Small intestine (tissue), 7 donors: Measurements from ENCODE around the gene BPIFB3. TPM values are rescaled to one million over a fixed set of nuclear protein-coding genes. Genes with fewer than 3 reads are reported as not detected.

Source experiments
- DNase-seq, 2 donors: peaks; one replicate each; pipeline versions ENCODE4 v3.0.0 to v3.0.0-alpha.2; 2013
- FAIRE-seq: peaks from 2 replicates; lab custom pipeline; 2012; peaks lifted over from hg19 to GRCh38; lab: Jason Lieb, UNC
- H3K27ac ChIP-seq, 3 donors: one replicate each; pipeline ENCODE4 v1.5.1; 2013; ENCODE audit warnings: low read length in 2 of 3, mild to moderate bottlenecking in 2 of 3, control low read depth in 1 of 3, inconsistent platforms in 1 of 3, low read depth in 1 of 3, moderate library complexity in 1 of 3
- H3K27me3 ChIP-seq, 3 donors: one replicate each; pipeline ENCODE4 v1.6.1; 2013; ENCODE audit warnings: low read length in 3 of 3, inconsistent platforms in 1 of 3; ENCODE audit not compliant: control insufficient read depth in 3 of 3, insufficient read depth in 3 of 3
- H3K36me3 ChIP-seq, 3 donors: one replicate each; pipeline ENCODE4 v1.6.1; 2013; ENCODE audit warnings: low read length in 3 of 3, inconsistent platforms in 1 of 3, low read depth in 1 of 3, mild to moderate bottlenecking in 1 of 3, moderate library complexity in 1 of 3; ENCODE audit not compliant: control insufficient read depth in 3 of 3, insufficient read depth in 2 of 3
- H3K4me1 ChIP-seq, 3 donors: one replicate each; pipeline ENCODE4 v1.6.1; 2013; ENCODE audit warnings: low read length in 2 of 3, inconsistent platforms in 1 of 3, low read depth in 1 of 3, mild to moderate bottlenecking in 1 of 3, moderate library complexity in 1 of 3; ENCODE audit not compliant: control insufficient read depth in 3 of 3, insufficient read depth in 2 of 3
- H3K4me3 ChIP-seq, 3 donors: one replicate each; pipeline ENCODE4 v1.5.1; 2013; ENCODE audit warnings: low read length in 3 of 3, control low read depth in 1 of 3, inconsistent platforms in 1 of 3, low read depth in 1 of 3, mild to moderate bottlenecking in 1 of 3, moderate library complexity in 1 of 3
- H3K9me3 ChIP-seq, 2 donors: one replicate each; pipeline ENCODE4 v1.6.1; 2013; ENCODE audit warnings: low read depth in 1 of 2, low read length in 1 of 2; ENCODE audit not compliant: control insufficient read depth in 2 of 2, insufficient read depth in 1 of 2
- WGBS, 3 donors: extraction: QIAGEN DNeasy Blood & Tissue Kit; methylation state at CpG; one replicate each; pipeline ENCODE4 v1.1.7; 2013; 5-methylcytosine and 5-hydroxymethylcytosine counted together
- polyA plus RNA-seq, 4 donors: library from polyadenylated mRNA; stranded (reverse) in 3 of 4; unstranded in 1 of 4; fragments of 200-250 nt in 3 of 4; fragments of 120-200 nt in 1 of 4; gene quantifications; one replicate each; pipeline versions ENCODE4 v1.2.1 to v1.2.3, GENCODE V29; 2013
- donor health status: healthy with polysubstance abuse.
- donor health status: control.
- donor health status: control.
- donor health status: Bipolar disorder and iron deficiency.
- donor health status: healthy.

BPIFB3 gene
- polyA plus RNA-seq, 4 donors, result not detected

DNA sequence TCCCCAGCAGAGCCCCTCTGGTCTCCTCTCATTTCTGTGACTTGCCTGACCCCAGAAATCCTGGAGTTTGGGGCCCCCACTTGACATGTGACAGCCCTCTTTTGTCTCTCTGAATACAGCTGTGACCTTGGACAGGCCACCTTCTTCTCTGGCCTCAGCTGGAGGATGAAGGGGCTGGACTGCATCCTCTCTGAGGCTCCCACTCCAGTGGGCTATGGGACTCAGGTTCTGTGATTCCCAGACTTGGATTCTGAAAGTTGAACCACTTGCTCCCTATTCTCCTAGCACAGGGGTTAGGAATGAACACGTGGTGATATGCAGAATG, 9.1 kb downstream of the BPIFB3 start:
- no peak overlapping the region for H3K4me3 ChIP-seq
- no peaks in the 10 kb centered on the region for H3K4me1 ChIP-seq
- H3K27me3 ChIP-seq, result no peaks in the 10 kb centered on the region
- FAIRE-seq (no peak), DNase-seq (no peak)
- H3K36me3 ChIP-seq, result no peaks in the 10 kb centered on the region
- WGBS, 3 donors, result 41 to 78% (median 59%) methylated on average over 1 of the region's 1 CpG
- no peaks in the 10 kb centered on the region for H3K9me3 ChIP-seq
- H3K27ac ChIP-seq, result no peak overlapping the region

- H3K4me1 ChIP-seq, result no peaks in the 10 kb centered on the region
- WGBS, 3 donors, result 84 to 88% (median 86%) methylated on average over 6 of the region's 6 CpGs
- FAIRE-seq, result no peak
Measured at GRCh38 chr20:33063271-33063670, 9.6 kb downstream of the BPIFB3 start.

DNA sequence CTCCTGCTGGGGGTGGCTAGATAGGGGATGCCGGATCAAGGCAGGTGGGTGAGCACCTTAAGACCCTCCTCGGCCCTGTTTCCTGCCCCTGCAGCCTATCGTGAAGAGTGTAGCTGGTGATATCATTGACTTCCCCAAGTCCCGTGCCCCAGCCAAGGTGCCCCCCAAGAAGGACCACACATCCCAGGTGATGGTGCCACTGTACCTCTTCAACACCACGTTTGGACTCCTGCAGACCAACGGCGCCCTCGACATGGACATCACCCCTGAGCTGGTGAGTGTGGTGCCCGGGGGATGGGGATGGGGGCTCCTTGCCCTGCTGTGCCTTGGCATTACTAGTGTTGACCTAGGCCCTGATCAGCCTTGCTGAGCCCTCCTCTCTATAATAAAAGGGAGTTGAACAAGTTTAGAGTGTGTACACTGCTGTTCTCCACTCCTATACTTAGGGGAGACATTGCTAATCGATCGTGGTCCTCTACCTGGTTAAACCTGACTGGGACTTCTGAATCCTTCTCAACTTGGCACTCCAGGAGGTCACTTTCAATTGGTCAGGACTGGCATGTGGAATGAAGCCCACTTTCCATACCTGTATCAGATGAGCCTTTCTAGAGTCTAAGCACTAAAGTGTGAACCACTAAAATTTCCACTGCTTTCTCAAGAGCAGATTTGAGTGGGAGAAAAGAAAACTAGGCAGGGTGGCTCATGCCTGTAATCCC, 11.0 kb downstream of the BPIFB3 start:
- 86 to 89% (median 88%) methylated on average over 11 of the region's 11 CpGs for WGBS, 3 donors
- no peaks in the 10 kb centered on the region for H3K36me3 ChIP-seq
- no peak overlapping the region for H3K4me3 ChIP-seq
- FAIRE-seq, result no peak
- no peaks in the 10 kb centered on the region for H3K4me1 ChIP-seq
- no peak overlapping the region for H3K27ac ChIP-seq
- H3K9me3 ChIP-seq, result no peaks in the 10 kb centered on the region
- DNase-seq, result no peak
- H3K27me3 ChIP-seq, result no peaks in the 10 kb centered on the region

More at GRCh38 chr20:33063271-33063670, 9.6 kb downstream of the BPIFB3 start:
- H3K27me3 ChIP-seq, result no peaks in the 10 kb centered on the region
- no peak for DNase-seq
- H3K36me3 ChIP-seq, result no peaks in the 10 kb centered on the region
- H3K4me3 ChIP-seq, result no peak overlapping the region
- H3K9me3 ChIP-seq, result no peaks in the 10 kb centered on the region
- H3K27ac ChIP-seq, result no peak overlapping the region

GRCh38 chr20:33065785-33066184, 12.1 kb downstream of the BPIFB3 start:
- H3K4me3 ChIP-seq, result no peak overlapping the region
- FAIRE-seq, result no peak
- H3K27me3 ChIP-seq, result no peaks in the 10 kb centered on the region
- no peaks in the 10 kb centered on the region for H3K36me3 ChIP-seq
- H3K27ac ChIP-seq, result no peak overlapping the region
- no peak for DNase-seq
- no peaks in the 10 kb centered on the region for H3K9me3 ChIP-seq
- 71 to 83% (median 77%) methylated on average over 9 of the region's 9 CpGs for WGBS, 3 donors
- H3K4me1 ChIP-seq, result no peaks in the 10 kb centered on the region

DNA sequence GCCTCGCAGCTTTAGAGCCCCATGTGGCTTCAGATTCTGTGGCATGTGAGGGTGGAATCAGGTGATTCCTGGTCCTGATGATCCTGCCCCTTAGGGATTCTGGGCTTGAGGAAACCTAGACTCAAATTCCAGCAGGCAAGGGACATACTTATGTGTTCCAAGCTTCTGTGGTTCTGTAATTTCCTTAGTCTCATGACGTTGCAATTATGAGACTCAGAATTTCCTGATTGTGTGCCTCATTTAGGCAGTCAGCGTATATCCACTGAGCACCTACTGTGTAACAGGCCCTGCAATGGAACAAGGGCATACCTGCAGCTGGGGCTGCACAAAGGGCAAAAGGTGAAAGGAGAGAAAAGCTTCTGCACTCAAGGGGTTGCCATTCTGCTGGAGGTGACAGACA, 14.1 kb downstream of the BPIFB3 start:
- Histone ChIP-seq H3K9me3 (no peaks in the 10 kb centered on the region), H3K4me3 (no peak overlapping the region), H3K4me1 (no peaks in the 10 kb centered on the region), H3K36me3 (no peaks in the 10 kb centered on the region), H3K27ac (no peak overlapping the region), H3K27me3 (no peaks in the 10 kb centered on the region)
- DNase-seq (no peak), FAIRE-seq (no peak)
- WGBS, 3 donors, result 65 to 74% (median 73%) methylated on average over 3 of the region's 3 CpGs

DNA sequence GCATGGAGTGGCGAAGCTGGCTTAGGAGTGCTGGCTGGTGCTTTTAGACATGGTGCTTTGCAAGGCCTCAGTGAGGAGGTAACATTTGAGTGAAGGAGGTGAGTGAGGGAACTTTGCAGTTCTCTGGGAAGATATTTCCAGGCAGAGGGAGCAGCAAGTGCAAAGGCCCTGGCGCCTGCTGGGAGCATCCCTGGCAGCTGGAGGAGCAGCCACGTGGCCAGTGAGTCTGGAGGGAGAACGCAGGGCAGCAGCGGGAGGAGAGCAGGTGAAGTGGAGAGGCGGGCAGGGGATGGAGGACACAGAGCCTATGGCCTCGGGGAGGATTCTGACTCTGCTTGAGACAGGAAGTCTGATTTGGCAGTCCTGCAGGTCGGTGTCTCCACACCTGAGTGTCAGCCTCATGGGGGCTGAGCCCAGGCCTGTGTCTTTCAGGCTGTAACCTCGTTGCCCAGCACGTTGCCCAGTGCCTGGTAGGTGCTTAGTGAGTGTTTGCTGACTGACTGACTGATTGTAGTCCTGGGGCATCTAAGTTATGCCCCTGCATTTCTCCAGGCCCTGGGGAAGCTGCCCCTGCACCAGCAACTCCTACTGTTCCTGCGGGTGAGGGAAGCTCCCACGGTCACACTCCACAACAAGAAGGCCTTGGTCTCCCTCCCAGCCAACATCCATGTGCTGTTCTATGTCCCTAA, 14.7 kb downstream of the BPIFB3 start:
- Histone ChIP-seq H3K27ac (no peak overlapping the region), H3K27me3 (no peaks in the 10 kb centered on the region), H3K4me1 (no peaks in the 10 kb centered on the region), H3K9me3 (no peaks in the 10 kb centered on the region), H3K4me3 (no peak overlapping the region), H3K36me3 (no peaks in the 10 kb centered on the region)
- DNase-seq (no peak), FAIRE-seq (no peak)
- WGBS, 3 donors, result 66 to 76% (median 73%) methylated on average over 12 of the region's 12 CpGs

- Histone ChIP-seq H3K27me3 (no peaks in the 10 kb centered on the region), H3K27ac (no peak overlapping the region), H3K4me3 (no peak overlapping the region), H3K4me1 (no peaks in the 10 kb centered on the region), H3K36me3 (no peaks in the 10 kb centered on the region), H3K9me3 (no peaks in the 10 kb centered on the region)
- 79 to 86% (median 85%) methylated on average over 9 of the region's 9 CpGs for WGBS, 3 donors
- no peak for FAIRE-seq
- DNase-seq, result no peak
Measured at GRCh38 chr20:33069673-33070072, 16.0 kb downstream of the BPIFB3 start.

DNA sequence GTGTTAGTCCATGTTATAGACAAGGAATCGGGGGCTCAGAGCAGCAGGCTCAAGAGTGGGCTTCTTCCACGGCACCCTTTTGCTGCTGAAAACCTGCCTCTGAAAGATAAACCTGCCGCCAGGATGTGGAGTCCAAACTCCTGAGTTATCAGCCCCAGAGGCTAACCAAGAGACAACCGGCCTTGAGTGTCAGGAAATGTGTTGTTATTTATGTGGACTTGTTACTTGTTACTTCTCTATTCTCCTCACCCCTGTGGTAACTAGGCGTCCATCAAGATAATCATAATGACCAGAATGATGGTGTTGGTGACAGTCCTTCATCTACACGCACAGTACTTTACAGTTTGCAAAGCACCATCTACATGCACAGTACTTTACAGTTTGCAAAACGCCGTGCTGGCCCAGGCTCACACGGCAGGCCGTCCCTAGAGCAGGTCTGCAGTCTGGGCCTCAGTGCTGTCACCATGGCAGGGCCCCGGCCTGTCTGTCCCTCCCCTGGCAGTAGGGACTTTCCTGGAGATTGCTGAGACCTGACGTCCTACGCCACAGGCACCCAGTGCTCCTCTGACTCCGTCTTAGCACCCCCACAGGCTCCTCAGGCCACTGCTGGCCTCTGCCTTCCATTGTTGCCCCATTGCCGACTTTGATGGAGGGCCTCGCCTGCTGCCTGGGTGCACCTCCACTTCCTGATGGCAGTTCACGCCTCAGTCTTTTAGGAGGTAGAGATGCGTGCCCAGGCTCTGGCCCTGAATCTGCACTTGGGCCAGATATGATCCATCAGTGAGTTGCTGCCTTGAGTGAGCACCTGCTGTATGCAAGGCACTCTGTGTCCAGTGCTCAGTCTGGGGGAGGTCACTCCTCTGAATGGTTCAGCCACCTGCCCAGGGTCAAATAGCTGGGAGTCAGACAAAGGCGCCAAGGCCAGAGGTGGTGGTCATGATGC, 16.7 kb downstream of the BPIFB3 start:
- no peaks in the 10 kb centered on the region for H3K27me3 ChIP-seq
- H3K27ac ChIP-seq, result no peak overlapping the region
- no peaks in the 10 kb centered on the region for H3K36me3 ChIP-seq
- FAIRE-seq, result no peak
- DNase-seq, result no peak
- no peak overlapping the region for H3K4me3 ChIP-seq
- H3K9me3 ChIP-seq, result no peaks in the 10 kb centered on the region
- WGBS, 3 donors, result 76 to 78% (median 78%) methylated on average over 19 of the region's 19 CpGs
- no peaks in the 10 kb centered on the region for H3K4me1 ChIP-seq
